ENCODE results near the gene RSPO4.

- no peak for TF ChIP-seq CTCF (IDR thresholded peaks at IDR 0.05)
- no peak for TF ChIP-seq ZFX (IDR thresholded peaks at IDR 0.05; ENCODE audit: borderline replicate concordance)
These were observed 10.3 kb downstream of the RSPO4 start for GRCh38 chr20:991850-992249.

Data from 22Rv1 (cell line).